ENCODE measurements around the gene CERT1.

Gene CERT1

GRCh38 chr5:75472973-75473372, 38.5 kb downstream of the CERT1 start:
- DNase-seq (ENCODE audit: low spot score): no peak

- no peak for DNase-seq (ENCODE audit: low spot score)
These were observed 40.2 kb downstream of the CERT1 start for GRCh38 chr5:75471193-75471592.

GRCh38 chr5:75469017-75469416, 42.4 kb downstream of the CERT1 start:
- no peak for DNase-seq (ENCODE audit: low spot score)

GRCh38 chr5:75468593-75468992, 42.8 kb downstream of the CERT1 start:
- DNase-seq (ENCODE audit: low spot score): no peak

GRCh38 chr5:75466006-75466716, 45.3 kb downstream of the CERT1 start:
- no peak for DNase-seq (ENCODE audit: low spot score)

- peak; percentile 24 for DNase-seq (ENCODE audit: low spot score)
These were observed 45.9 kb downstream of the CERT1 start for GRCh38 chr5:75465480-75465879.

- no peak for DNase-seq (ENCODE audit: low spot score)
These were observed 47.7 kb downstream of the CERT1 start for GRCh38 chr5:75463726-75464125.

GRCh38 chr5:75461679-75462078, 49.8 kb downstream of the CERT1 start:
- DNase-seq (ENCODE audit: low spot score): no peak

- DNase-seq (ENCODE audit: low spot score): no peak
These were observed 50.4 kb downstream of the CERT1 start for GRCh38 chr5:75460942-75461610.

GRCh38 chr5:75460532-75460931, 50.9 kb downstream of the CERT1 start:
- DNase-seq (ENCODE audit: low spot score): no peak

- no peak for DNase-seq (ENCODE audit: low spot score)
These were observed 53.7 kb downstream of the CERT1 start for GRCh38 chr5:75457691-75458090.

GRCh38 chr5:75457161-75457560, 54.3 kb downstream of the CERT1 start:
- no peak for DNase-seq (ENCODE audit: low spot score)

- no peak for DNase-seq (ENCODE audit: low spot score)
These were observed 61.4 kb downstream of the CERT1 start for GRCh38 chr5:75450069-75450468.

GRCh38 chr5:75446068-75446467, 65.4 kb downstream of the CERT1 start:
- DNase-seq (ENCODE audit: low spot score): no peak

- DNase-seq (ENCODE audit: low spot score): no peak
These were observed 69.9 kb downstream of the CERT1 start for GRCh38 chr5:75441560-75441959.

- no peak for DNase-seq (ENCODE audit: low spot score)
These were observed 72.2 kb downstream of the CERT1 start for GRCh38 chr5:75439276-75439675.

- DNase-seq (ENCODE audit: low spot score): no peak
These were observed 72.7 kb downstream of the CERT1 start for GRCh38 chr5:75438722-75439121.

GRCh38 chr5:75435096-75435495, 76.3 kb downstream of the CERT1 start:
- DNase-seq (ENCODE audit: low spot score): no peak

- no peak for DNase-seq (ENCODE audit: low spot score)
These were observed 77.5 kb downstream of the CERT1 start for GRCh38 chr5:75433814-75434506.

- DNase-seq (ENCODE audit: low spot score): no peak
These were observed 97.2 kb downstream of the CERT1 start for GRCh38 chr5:75414241-75414640.

GRCh38 chr5:75412111-75412990, 99.1 kb downstream of the CERT1 start:
- no peak for DNase-seq (ENCODE audit: low spot score)

- no peak for DNase-seq (ENCODE audit: low spot score)
These were observed 106.1 kb downstream of the CERT1 start for GRCh38 chr5:75405296-75405695.

All from Ammon's horn (tissue), 1 donor.